Brain microvascular endothelial cell (primary cell): ENCODE measurements around the gene UGGT2.

Experiments used
- DNase-seq: peaks from one replicate; pipeline ENCODE4 v3.0.0-alpha.2; 2020
- H3K27ac ChIP-seq: fragments of 250-450 bp; sonication (Bioruptor Pico); 2 replicates; pipeline ENCODE4 v1.5.1; 2020; ENCODE audit warnings: mild to moderate bottlenecking, moderate library complexity
- H3K27me3 ChIP-seq: fragments of 250-450 bp; sonication (Bioruptor Pico); replicated peaks from 2 replicates; pipeline ENCODE4 v1.5.1; 2020; ENCODE audit warnings: mild to moderate bottlenecking
- H3K36me3 ChIP-seq: fragments of 250-450 bp; sonication (Bioruptor Pico); replicated peaks from 2 replicates; pipeline ENCODE4 v1.5.1; 2020; ENCODE audit warnings: mild to moderate bottlenecking
- H3K4me3 ChIP-seq: 2 replicates; pipeline ENCODE4 v1.5.1; 2011; ENCODE audit warnings: low read depth, mild to moderate bottlenecking, control low read depth, low read length, moderate library complexity
- in situ Hi-C: cut with HindIII; loops from 2 replicates; pipeline ENCODE4 v1.10.0; 2017; ENCODE audit warnings: low sequenced_read_pairs, low pct_ligation_motif_present
- TF ChIP-seq, protein P1 (sequence below): IDR thresholded peaks from 2 replicates; pipeline ENCODE4 v1.5.1; 2011; ENCODE audit warnings: low read depth, mild to moderate bottlenecking, moderate library complexity, low read length, control low read depth, inconsistent platforms; ENCODE audit errors: missing control alignments

UGGT2 gene

DNA sequence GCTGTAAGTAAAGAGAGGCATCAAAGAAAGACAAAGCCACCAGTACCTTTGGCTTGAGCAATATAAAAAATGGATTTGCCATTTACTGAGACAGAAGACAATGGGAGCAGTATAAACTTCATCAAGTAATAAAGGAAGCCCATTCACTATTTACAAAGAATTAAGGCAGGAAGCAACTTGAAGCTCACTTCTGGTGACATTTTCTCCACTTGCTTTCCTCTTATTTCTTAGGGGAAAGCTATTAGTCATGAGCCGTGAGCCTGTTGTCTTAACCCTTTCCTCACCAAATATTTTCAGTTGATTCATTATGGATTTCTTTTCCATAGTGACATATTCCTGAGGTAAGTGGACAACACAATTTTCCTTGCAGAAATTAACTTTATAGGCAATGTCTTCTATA, 219.5 kb downstream of the UGGT2 start:
- Histone ChIP-seq H3K27ac (no peak overlapping the region), H3K4me3 (no peak overlapping the region), H3K36me3 (no peaks in the 10 kb centered on the region), H3K27me3 (no peaks in the 10 kb centered on the region)
- DNase-seq = no peak
- TF ChIP-seq, protein P1, sequence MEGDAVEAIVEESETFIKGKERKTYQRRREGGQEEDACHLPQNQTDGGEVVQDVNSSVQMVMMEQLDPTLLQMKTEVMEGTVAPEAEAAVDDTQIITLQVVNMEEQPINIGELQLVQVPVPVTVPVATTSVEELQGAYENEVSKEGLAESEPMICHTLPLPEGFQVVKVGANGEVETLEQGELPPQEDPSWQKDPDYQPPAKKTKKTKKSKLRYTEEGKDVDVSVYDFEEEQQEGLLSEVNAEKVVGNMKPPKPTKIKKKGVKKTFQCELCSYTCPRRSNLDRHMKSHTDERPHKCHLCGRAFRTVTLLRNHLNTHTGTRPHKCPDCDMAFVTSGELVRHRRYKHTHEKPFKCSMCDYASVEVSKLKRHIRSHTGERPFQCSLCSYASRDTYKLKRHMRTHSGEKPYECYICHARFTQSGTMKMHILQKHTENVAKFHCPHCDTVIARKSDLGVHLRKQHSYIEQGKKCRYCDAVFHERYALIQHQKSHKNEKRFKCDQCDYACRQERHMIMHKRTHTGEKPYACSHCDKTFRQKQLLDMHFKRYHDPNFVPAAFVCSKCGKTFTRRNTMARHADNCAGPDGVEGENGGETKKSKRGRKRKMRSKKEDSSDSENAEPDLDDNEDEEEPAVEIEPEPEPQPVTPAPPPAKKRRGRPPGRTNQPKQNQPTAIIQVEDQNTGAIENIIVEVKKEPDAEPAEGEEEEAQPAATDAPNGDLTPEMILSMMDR = no peak
- in situ Hi-C loops = no loop called here

DNA sequence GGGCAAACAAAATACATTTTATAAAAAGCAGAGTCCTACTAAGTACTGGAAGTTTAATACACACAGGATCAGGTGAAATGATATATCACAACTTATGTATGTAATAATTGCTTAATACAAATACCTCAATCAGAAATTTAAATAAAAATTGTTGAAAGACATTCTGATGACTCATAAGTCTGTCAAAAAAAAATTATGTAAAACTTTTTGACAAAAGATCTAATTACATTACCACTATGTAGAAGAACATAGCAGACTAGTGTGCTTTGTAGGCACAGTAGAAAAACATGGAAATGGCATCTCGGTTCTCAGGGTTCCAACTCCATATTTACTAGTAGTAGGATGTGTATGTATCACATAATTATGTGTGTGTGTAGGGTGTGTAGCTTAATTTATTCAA, 220.1 kb downstream of the UGGT2 start:
- Histone ChIP-seq H3K27ac (no peak overlapping the region), H3K27me3 (no peaks in the 10 kb centered on the region), H3K4me3 (no peak overlapping the region), H3K36me3 (no peaks in the 10 kb centered on the region)
- TF ChIP-seq, protein P1 = no peak
- DNase-seq = no peak
- in situ Hi-C loops = no loop called here

DNA sequence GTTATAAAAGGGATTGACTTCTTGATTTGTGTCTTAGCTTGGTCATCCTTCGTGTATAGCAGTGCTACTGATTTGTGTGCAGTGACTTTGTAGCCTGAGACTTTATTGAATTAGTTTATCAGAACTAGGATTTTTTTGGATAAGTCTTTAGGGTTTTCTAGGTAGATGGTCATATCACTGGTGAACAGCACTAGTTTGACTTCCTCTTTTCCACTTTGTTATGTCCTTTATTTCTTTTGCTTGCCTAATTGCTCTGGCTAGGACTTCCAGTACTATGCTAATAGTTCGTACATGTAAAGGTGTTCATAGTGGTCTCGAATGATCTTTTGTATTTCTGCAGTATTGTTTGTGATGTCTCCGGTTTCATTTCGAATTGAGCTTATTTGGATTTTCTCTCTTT, 230.9 kb downstream of the UGGT2 start:
- Histone ChIP-seq H3K27me3 (no peaks in the 10 kb centered on the region), H3K36me3 (no peaks in the 10 kb centered on the region), H3K4me3 (no peak overlapping the region), H3K27ac (no peak overlapping the region)
- in situ Hi-C loops = no loop called here
- TF ChIP-seq, protein P1 = no peak
- DNase-seq = no peak

DNA sequence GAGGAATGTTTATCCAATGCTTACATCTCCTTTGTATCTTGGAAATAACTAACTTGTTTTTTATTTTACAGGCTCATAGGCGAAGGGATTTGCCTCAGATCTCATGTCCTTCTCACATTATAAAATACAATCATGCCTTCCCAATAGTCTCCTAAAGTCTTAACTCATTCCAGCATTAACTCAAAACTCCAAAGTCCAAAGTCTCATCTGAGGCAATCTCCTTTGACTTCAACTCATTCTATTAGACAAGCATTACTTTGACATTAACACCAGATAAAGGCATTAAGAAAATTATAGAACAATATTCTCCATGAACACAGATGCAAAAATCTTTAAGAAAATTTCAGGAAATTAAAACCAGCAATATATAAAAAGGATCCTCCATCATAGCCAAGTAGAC, 238.7 kb downstream of the UGGT2 start:
- DNase-seq = no peak
- no peaks in the 10 kb centered on the region for H3K36me3 ChIP-seq
- in situ Hi-C loops = no loop called here
- TF ChIP-seq, protein P1 = no peak
- H3K4me3 ChIP-seq = no peak overlapping the region
- no peak overlapping the region for H3K27ac ChIP-seq
- no peaks in the 10 kb centered on the region for H3K27me3 ChIP-seq

DNA sequence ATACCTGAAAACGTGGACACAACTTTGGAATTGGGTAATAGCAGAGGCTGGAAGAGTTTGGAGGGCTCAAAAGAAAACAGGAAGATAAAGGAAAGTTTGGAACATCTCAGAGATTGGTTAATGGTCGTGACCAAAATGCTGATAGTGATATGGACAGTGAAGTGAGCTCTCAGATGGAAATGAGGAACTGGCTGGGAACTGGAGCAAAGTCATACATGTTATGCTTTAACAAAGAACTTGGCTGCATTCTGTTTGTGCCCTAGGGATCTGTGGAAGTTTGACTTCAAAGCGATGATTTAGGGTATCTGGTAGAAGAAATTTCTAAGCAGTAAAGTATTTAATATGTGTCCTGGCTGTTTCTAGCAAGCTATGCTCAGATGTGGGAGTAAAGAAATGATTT, 240.1 kb downstream of the UGGT2 start:
- no peak overlapping the region for H3K4me3 ChIP-seq
- in situ Hi-C loops = no loop called here
- H3K27ac ChIP-seq = no peak overlapping the region
- H3K27me3 ChIP-seq = no peaks in the 10 kb centered on the region
- TF ChIP-seq, protein P1 = no peak
- no peaks in the 10 kb centered on the region for H3K36me3 ChIP-seq
- no peak for DNase-seq

DNA sequence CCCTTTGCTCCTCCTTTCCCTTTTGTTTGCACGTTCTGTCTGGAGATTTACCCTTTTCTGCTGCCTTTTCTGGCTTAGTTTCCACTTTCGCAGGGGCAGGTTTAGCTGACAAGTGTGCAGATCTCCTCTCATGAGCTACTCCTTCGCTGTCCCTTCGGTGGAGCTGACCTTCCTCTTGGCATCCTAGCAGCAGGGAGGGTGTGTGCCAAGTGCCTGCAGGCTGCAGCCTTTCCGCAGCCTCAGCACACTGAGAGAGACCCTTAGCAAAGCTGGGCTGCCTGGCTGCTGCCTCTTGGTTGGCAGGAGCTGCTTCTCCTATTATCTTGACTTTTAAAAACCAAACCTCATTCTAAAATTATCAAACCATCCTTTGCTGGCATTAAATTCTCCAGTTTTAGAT, 243.8 kb downstream of the UGGT2 start:
- in situ Hi-C loops = no loop called here
- DNase-seq = no peak
- Histone ChIP-seq H3K27ac (no peak overlapping the region), H3K4me3 (no peak overlapping the region), H3K36me3 (no peaks in the 10 kb centered on the region), H3K27me3 (no peaks in the 10 kb centered on the region)
- TF ChIP-seq, protein P1 = no peak
